ENCODE measurements around the gene PLAAT3.

PLAAT3 gene

GRCh38 chr11:63613517-63614135, 607 bp downstream of the PLAAT3 start:
- peak overlapping the region; percentile 16; the same call in 1 of the 2 replicates for H3K9ac ChIP-seq (ENCODE audit: low read length)
- no peaks in the 10 kb centered on the region for H3K9me2 ChIP-seq (ENCODE audit: low read depth, low read length)
- H3K27ac ChIP-seq (ENCODE audit: low read depth, low read length, poor library complexity, severe bottlenecking): no peak overlapping the region

DNA sequence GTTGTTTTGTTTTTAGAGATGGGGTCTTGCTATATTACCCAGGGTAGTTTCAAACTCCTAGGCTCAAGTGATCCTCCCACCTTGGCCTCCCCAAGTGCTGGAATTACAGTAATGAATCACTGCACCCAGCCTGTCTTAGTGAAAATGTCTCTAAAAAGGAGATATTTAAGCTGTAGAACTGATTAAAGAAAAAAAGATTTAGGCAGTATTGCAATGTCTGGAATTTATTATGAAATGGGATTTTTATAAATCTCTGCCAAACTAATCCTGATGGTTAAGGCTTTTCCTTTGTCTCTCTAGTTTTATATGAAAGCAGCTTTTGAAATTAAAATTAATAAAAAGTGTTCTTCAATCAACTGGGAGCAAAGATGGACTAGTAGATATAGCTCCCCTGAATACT, 2.1 kb downstream of the PLAAT3 start:
- no peaks in the 10 kb centered on the region for H3K9me2 ChIP-seq (ENCODE audit: low read depth, low read length)
- no peaks in the 10 kb centered on the region for H3K79me2 ChIP-seq (ENCODE audit: insufficient read depth, low read length)
- H2AFZ ChIP-seq (ENCODE audit: low read length): no peak overlapping the region
- H3K9ac ChIP-seq (ENCODE audit: low read length): no peak overlapping the region
- H3K36me3 ChIP-seq (ENCODE audit: insufficient read depth, low read length): no peaks in the 10 kb centered on the region
- peaks cover 13% of the 10 kb centered on the region for H3K4me1 ChIP-seq (ENCODE audit: insufficient read depth, low read length, severe bottlenecking)
- H3K27me3 ChIP-seq (ENCODE audit: insufficient read depth, low read length): no peaks in the 10 kb centered on the region
- no peaks in the 10 kb centered on the region for H4K20me1 ChIP-seq (ENCODE audit: insufficient read depth, low read length)
- H3K9me3 ChIP-seq (ENCODE audit: low read length): no peaks in the 10 kb centered on the region
- no peak overlapping the region for H3K27ac ChIP-seq (ENCODE audit: low read depth, low read length, poor library complexity, severe bottlenecking)
- TF ChIP-seq EZH2 (IDR thresholded peaks at IDR 0.05; ENCODE audit: borderline replicate concordance, low read length) (no peak), CTCF (IDR thresholded peaks at IDR 0.05; ENCODE audit: low read length) (no peak)
- H3F3A ChIP-seq (ENCODE audit: insufficient read depth, low read length): no peaks in the 10 kb centered on the region
- H3K4me2 ChIP-seq (ENCODE audit: low read length): no peak overlapping the region
- H3K4me3 ChIP-seq (ENCODE audit: low read depth, low read length, poor library complexity, severe bottlenecking): no peak overlapping the region

More at GRCh38 chr11:63613517-63614135, 607 bp downstream of the PLAAT3 start:
- no peaks in the 10 kb centered on the region for H3K9me3 ChIP-seq (ENCODE audit: low read length)
- TF ChIP-seq EZH2 (IDR thresholded peaks at IDR 0.05; ENCODE audit: borderline replicate concordance, low read length) (no peak), CTCF (IDR thresholded peaks at IDR 0.05; ENCODE audit: low read length) (no peak)
- no peaks in the 10 kb centered on the region for H3K79me2 ChIP-seq (ENCODE audit: insufficient read depth, low read length)
- H3F3A ChIP-seq (ENCODE audit: insufficient read depth, low read length): no peaks in the 10 kb centered on the region
- H3K36me3 ChIP-seq (ENCODE audit: insufficient read depth, low read length): no peaks in the 10 kb centered on the region
- peaks cover 13% of the 10 kb centered on the region for H3K4me1 ChIP-seq (ENCODE audit: insufficient read depth, low read length, severe bottlenecking)
- H2AFZ ChIP-seq (ENCODE audit: low read length): no peak overlapping the region
- H4K20me1 ChIP-seq (ENCODE audit: insufficient read depth, low read length): no peaks in the 10 kb centered on the region
- H3K4me3 ChIP-seq (ENCODE audit: low read depth, low read length, poor library complexity, severe bottlenecking): peak overlapping the region; percentile 64
- peak overlapping the region; percentile 72 for H3K4me2 ChIP-seq (ENCODE audit: low read length)
- no peaks in the 10 kb centered on the region for H3K27me3 ChIP-seq (ENCODE audit: insufficient read depth, low read length)

GRCh38 chr11:63611395-63611747, 2.9 kb downstream of the PLAAT3 start:
- Histone ChIP-seq H3K9ac (ENCODE audit: low read length) (no peak overlapping the region), H3K9me3 (ENCODE audit: low read length) (no peaks in the 10 kb centered on the region), H3K4me1 (ENCODE audit: insufficient read depth, low read length, severe bottlenecking) (peaks cover 13% of the 10 kb centered on the region), H3K4me2 (ENCODE audit: low read length) (no peak overlapping the region), H3K9me2 (ENCODE audit: low read depth, low read length) (no peaks in the 10 kb centered on the region), H3K27me3 (ENCODE audit: insufficient read depth, low read length) (no peaks in the 10 kb centered on the region), H3K4me3 (ENCODE audit: low read depth, low read length, poor library complexity, severe bottlenecking) (no peak overlapping the region), H3K27ac (ENCODE audit: low read depth, low read length, poor library complexity, severe bottlenecking) (no peak overlapping the region), H4K20me1 (ENCODE audit: insufficient read depth, low read length) (no peaks in the 10 kb centered on the region), H2AFZ (ENCODE audit: low read length) (no peak overlapping the region), H3F3A (ENCODE audit: insufficient read depth, low read length) (no peaks in the 10 kb centered on the region), H3K36me3 (ENCODE audit: insufficient read depth, low read length) (no peaks in the 10 kb centered on the region), H3K79me2 (ENCODE audit: insufficient read depth, low read length) (no peaks in the 10 kb centered on the region)
- no peak for TF ChIP-seq EZH2 (IDR thresholded peaks at IDR 0.05; ENCODE audit: borderline replicate concordance, low read length)
